Panc1 (cell line): ENCODE measurements around the gene EVI5. TPM values are rescaled to one million over a fixed set of nuclear protein-coding genes. Genes with fewer than 3 reads are reported as not detected.
"Not testable (repeated sequence)": the region's sequence is repeated elsewhere in the genome, so short reads cannot be mapped to it uniquely, and the experiment has no call there.

Experiments used
- ATAC-seq: fragments of 200-7000 bp; cut with Tn5 transposase; 2 replicates; pipeline ENCODE4 v1.9.1; 2020; ENCODE audit warnings: mild to moderate bottlenecking, moderate library complexity
- BruUV-seq: library from RNA; stranded (reverse); fragments of 400-500 nt; replicated peaks from 2 replicates; lab custom pipeline; 2021; lab: Mats Ljungman, UMichigan
- CTCF ChIA-PET: fragments of 300-600 bp; sonication (Branson Sonifier 250); formaldehyde crosslinking; loops from one replicate; lab custom pipeline; 2022; ENCODE audit warnings: antibody characterized with exemption; lab: Charles Lee
- POLR2A ChIA-PET: fragments of 300-600 bp; sonication (Branson Sonifier 250); formaldehyde crosslinking; loops from one replicate; lab custom pipeline; 2022; ENCODE audit warnings: antibody characterized with exemption; lab: Charles Lee
- DNase-seq: peaks from one replicate; pipeline ENCODE4 v3.0.0-alpha.2; 2010; ENCODE audit warnings: low read depth, low spot score
- H3K27ac ChIP-seq: 2 replicates; pipeline ENCODE4 v1.5.1; 2011; ENCODE audit warnings: mild to moderate bottlenecking, low read length, inconsistent platforms
- H3K27me3 ChIP-seq: fragments of 200-500 bp; sonication (Bioruptor generic); 2 replicates; pipeline ENCODE4 v1.6.0; 2014; ENCODE audit warnings: low read length, inconsistent platforms; ENCODE audit not compliant: control insufficient read depth, insufficient read depth
- H3K36me3 ChIP-seq: fragments of 200-500 bp; sonication (Bioruptor generic); 2 replicates; pipeline ENCODE4 v1.5.1; 2014; ENCODE audit warnings: inconsistent platforms, mild to moderate bottlenecking, low read length, moderate library complexity; ENCODE audit not compliant: control insufficient read depth, insufficient read depth
- H3K4me1 ChIP-seq: 2 replicates; pipeline ENCODE4 v1.5.1; 2011; ENCODE audit warnings: inconsistent platforms, mild to moderate bottlenecking, low read length, moderate library complexity; ENCODE audit not compliant: control insufficient read depth, insufficient read depth
- H3K4me3 ChIP-seq, 2 experiments: 2 replicates each; pipeline ENCODE4 v1.5.1; 2011 to 2012; ENCODE audit warnings: low read depth in 2 of 2, low read length in 2 of 2, mild to moderate bottlenecking in 2 of 2, inconsistent platforms in 1 of 2, moderate library complexity in 1 of 2
- H3K9me3 ChIP-seq: fragments of 200-500 bp; sonication (Bioruptor generic); 2 replicates; pipeline ENCODE4 v1.5.1; 2014; ENCODE audit warnings: low read depth, mild to moderate bottlenecking, inconsistent platforms, low read length, moderate library complexity; ENCODE audit not compliant: control insufficient read depth, insufficient read depth
- CTCF ChIP-seq: fragments of 450-650 bp; IDR thresholded peaks from 2 replicates; pipeline ENCODE4 v1.5.1; 2017; ENCODE audit warnings: mild to moderate bottlenecking
- POLR2AphosphoS5 ChIP-seq: IDR thresholded peaks from 2 replicates; pipeline ENCODE4 v1.6.1; 2012; ENCODE audit warnings: mild to moderate bottlenecking, low read depth, low read length, moderate library complexity
- SIN3A ChIP-seq: IDR thresholded peaks from 2 replicates; pipeline ENCODE4 v1.6.1; 2012; ENCODE audit warnings: low read depth, mild to moderate bottlenecking, low read length, moderate library complexity, borderline replicate concordance; ENCODE audit not compliant: insufficient read depth
- TCF7L2 ChIP-seq: IDR thresholded peaks from 2 replicates; pipeline ENCODE4 v1.6.1; 2011; ENCODE audit warnings: mild to moderate bottlenecking, low read depth, low read length, inconsistent platforms
- in situ Hi-C: cut with HindIII; loops from 2 replicates; pipeline ENCODE4 v1.10.0; 2016; ENCODE audit warnings: low sequenced_read_pairs, low pct_unique_long_range_greater_than_20kb
- intact Hi-C: fragments of 100-400 bp; cut with micrococcal nuclease; formaldehyde crosslinking; loops from one replicate; pipeline ENCODE4 v1.10.0; 2022; ENCODE audit not compliant: unreplicated experiment
- total RNA-seq: library from RNA; stranded (reverse); gene quantifications from one replicate; pipeline ENCODE4 v1.2.1, GENCODE V29; 2021; ENCODE audit not compliant: unreplicated experiment
- TF ChIP-seq, protein P1 (sequence below), 2 experiments: IDR thresholded peaks; 2 replicates each; pipeline ENCODE4 v1.6.1; 2011 to 2012; ENCODE audit warnings: low read depth in 2 of 2, control low read depth in 1 of 2, low read length in 1 of 2, mild to moderate bottlenecking in 1 of 2, moderate library complexity in 1 of 2; ENCODE audit not compliant: insufficient read depth in 1 of 2

Gene EVI5
- total RNA-seq, 1 experiment from 2014 or later: 21.2 TPM

DNA sequence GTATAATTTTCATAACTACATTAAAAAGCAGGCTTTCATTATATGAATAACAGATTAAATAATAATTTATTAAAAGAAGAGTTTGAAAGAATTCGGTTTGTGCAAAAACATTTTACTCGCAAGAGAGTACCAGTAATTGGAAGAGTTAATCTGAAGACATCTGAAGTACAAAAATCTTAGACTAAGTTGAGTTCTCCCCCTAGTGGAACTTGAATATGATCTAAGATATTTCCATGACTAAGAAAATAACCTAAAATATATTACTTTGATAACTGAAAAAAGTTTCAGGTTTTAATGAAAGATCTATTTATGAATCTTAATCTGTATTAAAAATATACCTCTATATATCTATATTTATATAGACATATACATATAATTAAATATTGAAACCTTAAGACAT is 185.7 kb downstream of the EVI5 start:
- Histone ChIP-seq H3K27ac (no peak overlapping the region), H3K27me3 (no peaks in the 10 kb centered on the region), H3K36me3 (no peaks in the 10 kb centered on the region), H3K4me1 (no peaks in the 10 kb centered on the region), H3K9me3 (no peaks in the 10 kb centered on the region), H3K4me3 (no peak overlapping the region)
- in situ Hi-C loops (no loop called here), intact Hi-C loops (no loop called here)
- POLR2A ChIA-PET: no interaction called here
- CTCF ChIA-PET: no interaction called here
- DNase-seq: no peak
- BruUV-seq: no TSS peak
- TF ChIP-seq POLR2AphosphoS5 (no peak), CTCF (peak; percentile 11; the same call in 1 of the 2 replicates)
- no peak for ATAC-seq

- H3K27ac ChIP-seq, DNase-seq, in situ Hi-C loops, BruUV-seq, H3K36me3 ChIP-seq, H3K4me1 ChIP-seq, H3K4me3 ChIP-seq, CTCF ChIA-PET, ATAC-seq, H3K27me3 ChIP-seq, H3K9me3 ChIP-seq, intact Hi-C loops, POLR2A ChIA-PET: not testable (repeated sequence)
These were observed 195.5 kb downstream of the EVI5 start for GRCh38 chr1:92589361-92589760.

GRCh38 chr1:92587445-92587844 is 197.5 kb downstream of the EVI5 start:
- CTCF ChIA-PET: no interaction called here
- in situ Hi-C loops: no loop called here
- ATAC-seq: no peak
- intact Hi-C loops: no loop called here
- H3K27me3 ChIP-seq: no peaks in the 10 kb centered on the region
- DNase-seq: no peak
- no TSS peak for BruUV-seq
- no peaks in the 10 kb centered on the region for H3K36me3 ChIP-seq
- POLR2A ChIA-PET: no interaction called here
- no peak overlapping the region for H3K4me3 ChIP-seq
- TF ChIP-seq, protein P1, sequence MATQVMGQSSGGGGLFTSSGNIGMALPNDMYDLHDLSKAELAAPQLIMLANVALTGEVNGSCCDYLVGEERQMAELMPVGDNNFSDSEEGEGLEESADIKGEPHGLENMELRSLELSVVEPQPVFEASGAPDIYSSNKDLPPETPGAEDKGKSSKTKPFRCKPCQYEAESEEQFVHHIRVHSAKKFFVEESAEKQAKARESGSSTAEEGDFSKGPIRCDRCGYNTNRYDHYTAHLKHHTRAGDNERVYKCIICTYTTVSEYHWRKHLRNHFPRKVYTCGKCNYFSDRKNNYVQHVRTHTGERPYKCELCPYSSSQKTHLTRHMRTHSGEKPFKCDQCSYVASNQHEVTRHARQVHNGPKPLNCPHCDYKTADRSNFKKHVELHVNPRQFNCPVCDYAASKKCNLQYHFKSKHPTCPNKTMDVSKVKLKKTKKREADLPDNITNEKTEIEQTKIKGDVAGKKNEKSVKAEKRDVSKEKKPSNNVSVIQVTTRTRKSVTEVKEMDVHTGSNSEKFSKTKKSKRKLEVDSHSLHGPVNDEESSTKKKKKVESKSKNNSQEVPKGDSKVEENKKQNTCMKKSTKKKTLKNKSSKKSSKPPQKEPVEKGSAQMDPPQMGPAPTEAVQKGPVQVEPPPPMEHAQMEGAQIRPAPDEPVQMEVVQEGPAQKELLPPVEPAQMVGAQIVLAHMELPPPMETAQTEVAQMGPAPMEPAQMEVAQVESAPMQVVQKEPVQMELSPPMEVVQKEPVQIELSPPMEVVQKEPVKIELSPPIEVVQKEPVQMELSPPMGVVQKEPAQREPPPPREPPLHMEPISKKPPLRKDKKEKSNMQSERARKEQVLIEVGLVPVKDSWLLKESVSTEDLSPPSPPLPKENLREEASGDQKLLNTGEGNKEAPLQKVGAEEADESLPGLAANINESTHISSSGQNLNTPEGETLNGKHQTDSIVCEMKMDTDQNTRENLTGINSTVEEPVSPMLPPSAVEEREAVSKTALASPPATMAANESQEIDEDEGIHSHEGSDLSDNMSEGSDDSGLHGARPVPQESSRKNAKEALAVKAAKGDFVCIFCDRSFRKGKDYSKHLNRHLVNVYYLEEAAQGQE (IDR thresholded peaks at IDR 0.05; ENCODE audit: insufficient read depth in 1 of 2, low read depth in 2 of 2, low read length in 1 of 2): no peak
- TF ChIP-seq SIN3A (no peak), CTCF (no peak), TCF7L2 (no peak), POLR2AphosphoS5 (no peak)
- no peaks in the 10 kb centered on the region for H3K9me3 ChIP-seq
- H3K4me1 ChIP-seq: no peaks in the 10 kb centered on the region
- no peak overlapping the region for H3K27ac ChIP-seq
